Measurements from ENCODE around the gene CUX1. TPM values are rescaled to one million over a fixed set of nuclear protein-coding genes. Genes with fewer than 3 reads are reported as not detected.

The CUX1 gene
- total RNA-seq, 1 donor from 2014 or later, result 66.4 TPM

DNA sequence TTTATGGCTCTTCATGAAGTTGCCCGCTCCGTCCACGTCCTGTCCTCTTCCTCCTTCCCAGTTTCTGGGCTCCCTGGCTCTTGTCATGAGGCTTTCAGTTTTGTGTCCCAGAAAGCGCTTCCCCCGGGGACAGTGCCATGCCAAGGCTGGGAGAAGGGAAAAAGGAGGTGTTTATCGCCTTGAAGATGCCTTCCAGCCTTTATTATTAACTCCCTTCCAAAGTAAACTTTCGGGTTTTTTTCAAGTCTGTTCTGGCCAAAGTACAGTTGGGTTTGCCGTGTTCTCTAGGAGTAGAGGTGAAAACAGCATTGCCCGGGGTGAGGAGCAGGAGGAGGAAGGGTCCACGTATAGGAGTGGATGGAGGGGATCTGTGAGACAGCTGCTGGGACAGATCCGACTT is 117.2 kb downstream of the CUX1 start:
- Histone ChIP-seq H3K27me3 (no peaks in the 10 kb centered on the region), H4K20me1 (ENCODE audit: low read depth) (peaks cover 85% of the 10 kb centered on the region), H3K4me2 (no peak overlapping the region), H3K27ac (no peak overlapping the region), H3K9me3 (ENCODE audit: low read depth) (no peaks in the 10 kb centered on the region), H3K36me3 (no peaks in the 10 kb centered on the region), H2AFZ (replicated peaks) (no peak overlapping the region), H3K4me1 (peaks cover 37% of the 10 kb centered on the region), H3F3A (ENCODE audit: low read depth) (peaks cover 24% of the 10 kb centered on the region), H3K9ac (no peak overlapping the region), H3K79me2 (ENCODE audit: low read depth) (peaks cover 80% of the 10 kb centered on the region), H3K4me3 (no peak overlapping the region)
- Mint-ChIP-seq H3K27me3 (ENCODE audit: insufficient read depth, low read depth) (peaks cover 7% of the 10 kb centered on the region), H3K27ac (no peak overlapping the region), H3K36me3 (peaks cover 10% of the 10 kb centered on the region), H3K4me3 (no peak overlapping the region), H3K4me1 (peaks cover 32% of the 10 kb centered on the region), H3K9me3 (peaks cover 17% of the 10 kb centered on the region)
- TF ChIP-seq EZH2 (IDR thresholded peaks at IDR 0.05), result no peak
- TF ChIP-seq, protein P1, sequence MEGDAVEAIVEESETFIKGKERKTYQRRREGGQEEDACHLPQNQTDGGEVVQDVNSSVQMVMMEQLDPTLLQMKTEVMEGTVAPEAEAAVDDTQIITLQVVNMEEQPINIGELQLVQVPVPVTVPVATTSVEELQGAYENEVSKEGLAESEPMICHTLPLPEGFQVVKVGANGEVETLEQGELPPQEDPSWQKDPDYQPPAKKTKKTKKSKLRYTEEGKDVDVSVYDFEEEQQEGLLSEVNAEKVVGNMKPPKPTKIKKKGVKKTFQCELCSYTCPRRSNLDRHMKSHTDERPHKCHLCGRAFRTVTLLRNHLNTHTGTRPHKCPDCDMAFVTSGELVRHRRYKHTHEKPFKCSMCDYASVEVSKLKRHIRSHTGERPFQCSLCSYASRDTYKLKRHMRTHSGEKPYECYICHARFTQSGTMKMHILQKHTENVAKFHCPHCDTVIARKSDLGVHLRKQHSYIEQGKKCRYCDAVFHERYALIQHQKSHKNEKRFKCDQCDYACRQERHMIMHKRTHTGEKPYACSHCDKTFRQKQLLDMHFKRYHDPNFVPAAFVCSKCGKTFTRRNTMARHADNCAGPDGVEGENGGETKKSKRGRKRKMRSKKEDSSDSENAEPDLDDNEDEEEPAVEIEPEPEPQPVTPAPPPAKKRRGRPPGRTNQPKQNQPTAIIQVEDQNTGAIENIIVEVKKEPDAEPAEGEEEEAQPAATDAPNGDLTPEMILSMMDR (IDR thresholded peaks at IDR 0.05), result no peak
- DNase-seq (ENCODE audit: low spot score), result no peak

DNA sequence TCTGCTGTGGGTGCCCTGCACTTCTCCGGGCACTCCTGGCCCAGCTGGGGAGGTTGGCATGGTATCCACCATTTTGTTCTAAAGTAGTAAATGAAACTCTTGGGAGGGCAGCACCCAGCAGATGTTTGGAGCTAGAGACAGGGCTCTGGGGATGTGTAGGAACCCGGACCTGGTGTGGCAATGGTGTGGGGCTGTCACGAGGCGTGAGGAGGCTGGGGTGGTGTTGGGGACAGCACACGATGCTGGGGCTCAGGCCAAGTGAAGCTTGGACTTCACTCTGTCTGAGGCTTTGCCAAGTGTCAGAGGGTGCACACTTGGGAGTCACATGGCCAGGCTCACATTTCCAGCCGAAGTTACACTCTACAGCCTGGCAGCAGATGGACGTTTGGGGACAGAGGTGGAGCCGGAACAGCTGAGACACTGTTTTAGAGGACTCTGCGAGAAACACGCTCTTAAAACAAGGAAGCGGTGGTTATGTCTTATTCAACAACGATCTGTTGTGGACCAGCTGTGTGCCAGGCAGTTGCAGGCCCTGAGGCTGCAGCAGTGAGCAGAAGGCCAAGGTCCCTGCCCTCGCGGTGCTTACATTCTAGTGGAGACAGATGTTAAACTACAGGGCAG is 118.2 kb downstream of the CUX1 start:
- TF ChIP-seq EZH2phosphoT487 (IDR thresholded peaks at IDR 0.05), result no peak
- no peak for TF ChIP-seq EZH2 (IDR thresholded peaks at IDR 0.05)
- TF ChIP-seq, protein P1 (IDR thresholded peaks at IDR 0.05), result no peak

DNA sequence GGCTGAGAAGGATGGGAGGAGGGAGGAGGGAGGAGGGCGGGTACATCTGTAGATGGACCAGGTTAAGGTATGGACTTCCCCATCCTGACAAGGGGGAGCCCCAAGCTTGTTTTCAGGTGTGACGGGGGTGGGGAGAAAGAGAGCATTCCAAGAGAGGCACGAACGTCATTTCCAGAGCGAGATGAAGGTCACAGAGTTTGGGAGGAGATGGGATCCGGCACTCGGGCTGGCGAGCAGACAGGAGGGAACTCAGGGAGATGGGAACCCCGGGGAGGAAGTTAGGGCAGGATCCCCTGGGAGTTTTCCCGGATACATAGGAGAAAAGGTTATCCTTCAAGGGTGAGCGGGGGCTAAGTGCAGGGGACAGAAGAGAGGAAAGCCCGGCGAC is 118.8 kb downstream of the CUX1 start:
- Histone ChIP-seq H3K4me1 (peaks cover 44% of the 10 kb centered on the region), H3K27me3 (no peaks in the 10 kb centered on the region), H3K9me3 (ENCODE audit: low read depth) (no peaks in the 10 kb centered on the region), H3K79me2 (ENCODE audit: low read depth) (peaks cover 80% of the 10 kb centered on the region), H3F3A (ENCODE audit: low read depth) (peaks cover 31% of the 10 kb centered on the region), H3K4me2 (peak overlapping the region; percentile 68), H2AFZ (replicated peaks) (no peak overlapping the region), H4K20me1 (ENCODE audit: low read depth) (peaks cover 88% of the 10 kb centered on the region), H3K36me3 (no peaks in the 10 kb centered on the region), H3K4me3 (peak overlapping the region; percentile 24), H3K27ac (no peak overlapping the region), H3K9ac (no peak overlapping the region)
- Mint-ChIP-seq H3K9me3 (peaks cover 5% of the 10 kb centered on the region), H3K36me3 (peaks cover 6% of the 10 kb centered on the region), H3K27ac (no peak overlapping the region), H3K4me1 (peaks cover 41% of the 10 kb centered on the region), H3K4me3 (no peak overlapping the region), H3K27me3 (ENCODE audit: insufficient read depth, low read depth) (peaks cover 7% of the 10 kb centered on the region)
- TF ChIP-seq EZH2 (IDR thresholded peaks at IDR 0.05), result no peak
- TF ChIP-seq, protein P1 (IDR thresholded peaks at IDR 0.05), result no peak
- no peak for TF ChIP-seq EZH2phosphoT487 (IDR thresholded peaks at IDR 0.05)
- no peak for DNase-seq (ENCODE audit: low spot score)

More for the DNA sequence above, 118.2 kb downstream of the CUX1 start:
- H3K27ac ChIP-seq, result no peak overlapping the region
- no peaks in the 10 kb centered on the region for H3K36me3 ChIP-seq
- peak overlapping the region; percentile 24 for H3K4me3 ChIP-seq
- H2AFZ ChIP-seq (replicated peaks), result no peak overlapping the region
- H3K27me3 ChIP-seq, result no peaks in the 10 kb centered on the region
- H3K9ac ChIP-seq, result no peak overlapping the region
- H3K4me3 Mint-ChIP-seq, result peak overlapping the region; percentile 55
- H3F3A ChIP-seq (ENCODE audit: low read depth), result peaks cover 25% of the 10 kb centered on the region
- peaks cover 6% of the 10 kb centered on the region for H3K36me3 Mint-ChIP-seq
- no peaks in the 10 kb centered on the region for H3K9me3 ChIP-seq (ENCODE audit: low read depth)
- peaks cover 35% of the 10 kb centered on the region for H3K4me1 Mint-ChIP-seq
- peaks cover 7% of the 10 kb centered on the region for H3K27me3 Mint-ChIP-seq (ENCODE audit: insufficient read depth, low read depth)
- H3K79me2 ChIP-seq (ENCODE audit: low read depth), result peaks cover 80% of the 10 kb centered on the region
- H3K4me1 ChIP-seq, result peaks cover 38% of the 10 kb centered on the region
- H3K4me2 ChIP-seq, result peak overlapping the region; percentile 68
- peaks cover 10% of the 10 kb centered on the region for H3K9me3 Mint-ChIP-seq
- H3K27ac Mint-ChIP-seq, result no peak overlapping the region
- H4K20me1 ChIP-seq (ENCODE audit: low read depth), result peaks cover 87% of the 10 kb centered on the region
- DNase-seq (ENCODE audit: low spot score), result no peak

Measured in neural progenitor cell (in vitro differentiated cells).